NCI-H1436 (cell line): ENCODE results near the gene TBL1XR1.
"Not testable (repeated sequence)": the region's sequence is repeated elsewhere in the genome, so short reads cannot be mapped to it uniquely, and the experiment has no call there.

Experiments used
- DNase-seq: peaks from one replicate; lab custom pipeline; 2025; lab: John Stamatoyannopoulos, UW

TBL1XR1 gene

DNA sequence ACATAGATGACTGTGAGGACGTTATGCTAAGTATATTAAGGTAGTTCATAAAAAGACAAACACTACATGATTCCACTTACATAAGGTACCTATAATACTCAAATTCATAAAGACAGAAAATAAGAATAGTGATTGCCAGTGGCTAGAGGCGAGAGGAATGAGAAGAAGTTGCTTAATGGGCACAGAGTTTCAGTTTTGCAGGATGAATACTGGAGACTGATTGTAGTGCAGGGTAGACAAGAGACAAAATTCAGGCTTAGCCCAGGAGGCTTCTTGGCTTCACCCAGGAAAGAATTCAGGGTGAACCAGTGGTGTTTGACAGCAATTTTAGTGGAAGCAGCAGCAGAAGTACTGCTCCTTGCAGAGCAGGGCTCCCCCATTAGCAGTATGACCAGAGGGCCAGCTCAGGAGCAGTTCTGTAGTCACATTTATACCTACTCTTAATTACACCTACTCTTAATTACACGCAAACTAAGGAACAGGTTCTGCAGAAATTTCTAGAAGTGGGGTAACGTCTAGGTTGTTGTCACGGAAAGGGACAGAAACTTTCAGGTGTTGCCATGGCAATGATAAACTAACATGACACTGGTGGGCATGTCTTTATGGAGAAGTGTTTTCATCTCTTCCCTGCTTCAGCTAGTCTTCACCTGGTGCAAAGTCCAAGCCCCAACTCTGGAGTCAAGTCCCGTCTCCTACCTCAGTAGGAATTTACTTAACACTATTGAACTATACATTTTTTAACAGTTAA is 55.2 kb downstream of the TBL1XR1 start:
- DNase-seq = no peak

DNA sequence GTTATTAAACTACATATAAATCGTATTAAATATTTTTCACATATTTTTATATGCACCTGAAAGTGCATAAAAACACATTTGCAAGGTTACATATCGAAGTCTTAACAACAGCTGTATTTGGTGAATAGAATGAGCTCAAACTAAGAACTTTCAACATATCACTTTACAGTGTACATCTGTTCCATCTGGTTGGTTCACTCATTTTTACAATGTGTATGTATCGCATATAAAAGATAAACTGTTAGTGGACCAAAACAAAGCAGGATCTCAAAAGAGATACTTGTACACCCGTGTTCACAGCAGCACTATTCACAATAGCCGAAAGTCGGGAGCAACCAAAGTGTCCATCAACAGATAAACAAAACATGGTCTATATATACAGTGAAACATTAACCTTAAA is 55.8 kb downstream of the TBL1XR1 start:
- no peak for DNase-seq

DNA sequence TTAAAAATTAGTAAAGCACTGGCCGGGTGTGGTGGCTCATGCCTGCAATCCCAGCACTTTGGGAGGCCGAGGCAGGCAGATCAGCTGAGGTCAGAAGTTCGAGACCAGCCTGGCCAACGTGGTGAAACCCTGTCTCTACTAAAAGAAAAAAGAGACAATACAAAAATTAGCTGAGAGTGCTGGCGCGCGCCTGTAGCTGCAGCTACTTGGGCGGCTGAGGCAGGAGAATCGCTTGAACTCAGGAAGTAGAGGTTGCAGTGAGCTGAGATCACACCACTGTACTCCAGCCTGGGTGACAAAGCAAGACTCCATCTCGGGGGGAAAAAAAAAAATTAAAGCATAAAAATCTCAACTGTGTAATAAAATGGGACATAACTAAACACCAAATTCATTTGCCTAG is 58.1 kb downstream of the TBL1XR1 start:
- not testable (repeated sequence) for DNase-seq

DNA sequence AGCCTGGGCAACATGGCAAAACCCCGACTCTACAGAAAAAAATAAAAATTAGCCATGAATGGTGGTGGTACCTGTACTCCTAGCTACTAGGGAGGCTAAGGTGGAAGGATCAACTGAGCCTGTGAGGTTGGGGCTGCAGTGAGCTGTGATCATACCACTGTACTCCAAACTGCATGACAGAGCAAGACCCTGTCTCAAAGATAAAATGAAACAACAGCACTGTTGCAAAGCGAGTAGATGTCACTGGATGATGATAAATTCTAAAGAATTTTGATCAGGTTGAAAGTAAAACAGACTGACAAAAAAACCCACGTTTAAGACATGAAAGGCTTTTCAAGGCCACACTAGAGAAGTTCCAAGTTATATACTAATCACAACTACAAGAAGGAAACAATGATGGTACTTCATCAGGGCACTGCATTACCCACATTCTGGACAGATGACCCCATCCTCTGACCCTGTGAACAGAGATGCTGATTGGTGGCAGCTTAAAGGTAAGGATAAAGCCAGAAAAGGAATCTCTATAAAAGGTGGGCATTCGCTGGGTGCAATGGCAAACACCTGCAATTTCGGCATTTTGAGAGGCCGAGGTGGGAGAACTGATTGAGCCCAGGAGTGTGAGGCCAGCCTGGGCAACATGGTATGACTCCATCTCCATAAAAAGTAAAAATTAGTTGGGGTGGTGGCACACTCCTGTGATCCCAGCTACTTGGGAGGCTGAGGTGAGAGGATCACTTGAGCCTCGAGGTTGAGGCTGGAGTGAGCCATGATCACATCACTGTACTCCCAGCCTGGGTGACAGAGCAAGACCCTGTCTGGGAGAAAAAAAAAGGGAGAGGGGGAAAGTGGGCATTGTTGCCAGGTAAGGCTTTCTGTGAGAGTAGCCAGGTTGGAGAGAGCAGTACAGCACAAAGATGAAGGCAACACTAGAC is 59.2 kb downstream of the TBL1XR1 start:
- no peak for DNase-seq

DNA sequence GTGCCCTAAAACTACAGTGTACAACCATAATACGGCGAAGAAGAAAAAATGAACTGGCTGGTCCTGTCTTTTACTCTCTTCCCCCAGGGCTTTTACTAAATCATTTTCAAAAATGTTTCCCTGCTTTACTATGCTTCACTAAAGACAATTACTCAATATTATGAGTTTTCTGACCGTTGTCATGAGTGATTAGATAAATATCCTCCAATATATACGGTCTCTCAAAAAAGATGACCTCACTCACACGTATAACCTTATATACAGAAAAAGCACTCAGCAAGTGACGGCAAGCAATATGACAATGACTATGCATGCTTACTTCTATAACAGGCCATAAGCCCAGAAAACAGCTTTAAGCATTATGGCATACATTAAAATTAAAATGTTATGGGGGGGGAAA is 60.5 kb downstream of the TBL1XR1 start:
- no peak for DNase-seq

DNA sequence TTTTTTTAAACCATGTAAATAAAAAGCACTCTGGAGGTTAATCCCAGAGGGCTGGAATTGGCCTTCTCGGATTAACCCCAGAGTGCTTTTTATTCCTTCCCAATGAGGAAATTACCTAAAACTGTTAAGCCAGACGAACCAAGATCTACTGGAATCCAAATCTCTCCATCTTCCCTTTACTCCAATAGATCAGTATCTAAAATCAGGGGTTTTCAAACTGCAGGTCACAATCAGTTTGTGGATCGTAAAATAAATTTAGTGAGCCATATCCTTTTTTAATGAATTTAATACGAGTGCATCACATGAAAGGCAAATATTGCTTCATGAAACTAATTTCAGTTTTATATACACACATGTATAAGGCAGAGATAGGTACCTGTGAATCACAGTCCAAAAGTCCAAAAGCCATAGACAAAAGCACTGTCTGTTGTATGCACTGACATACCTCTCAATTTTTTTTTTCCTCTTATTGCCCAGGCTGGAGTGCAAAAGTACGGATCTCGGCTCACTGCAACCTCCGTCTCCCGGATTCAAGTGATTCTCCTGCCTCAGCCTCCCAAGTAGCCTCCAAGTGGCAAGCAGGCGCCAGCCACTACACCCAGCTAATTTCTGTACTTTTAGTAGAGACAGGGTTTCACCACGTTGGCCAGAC is 61.3 kb downstream of the TBL1XR1 start:
- no peak for DNase-seq

DNA sequence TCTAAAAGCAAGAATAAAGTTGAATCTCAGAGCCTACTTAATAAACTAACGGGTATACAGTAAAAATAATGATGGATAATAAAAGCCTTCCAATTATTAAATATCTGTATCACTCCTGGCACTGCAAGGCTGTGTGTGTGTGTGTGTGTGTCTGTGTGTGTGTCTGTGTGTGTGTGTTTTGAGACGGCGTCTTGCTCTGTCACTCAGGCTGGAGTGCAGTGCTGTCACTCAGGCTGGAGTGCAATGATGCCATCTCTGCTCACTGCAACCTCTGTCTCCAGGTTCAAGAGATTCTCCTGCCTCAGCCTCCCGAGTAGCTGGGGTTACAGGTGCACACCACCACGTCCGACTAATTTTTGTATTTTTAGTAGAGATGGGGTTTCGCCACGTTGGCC is 62.5 kb downstream of the TBL1XR1 start:
- no peak for DNase-seq

DNA sequence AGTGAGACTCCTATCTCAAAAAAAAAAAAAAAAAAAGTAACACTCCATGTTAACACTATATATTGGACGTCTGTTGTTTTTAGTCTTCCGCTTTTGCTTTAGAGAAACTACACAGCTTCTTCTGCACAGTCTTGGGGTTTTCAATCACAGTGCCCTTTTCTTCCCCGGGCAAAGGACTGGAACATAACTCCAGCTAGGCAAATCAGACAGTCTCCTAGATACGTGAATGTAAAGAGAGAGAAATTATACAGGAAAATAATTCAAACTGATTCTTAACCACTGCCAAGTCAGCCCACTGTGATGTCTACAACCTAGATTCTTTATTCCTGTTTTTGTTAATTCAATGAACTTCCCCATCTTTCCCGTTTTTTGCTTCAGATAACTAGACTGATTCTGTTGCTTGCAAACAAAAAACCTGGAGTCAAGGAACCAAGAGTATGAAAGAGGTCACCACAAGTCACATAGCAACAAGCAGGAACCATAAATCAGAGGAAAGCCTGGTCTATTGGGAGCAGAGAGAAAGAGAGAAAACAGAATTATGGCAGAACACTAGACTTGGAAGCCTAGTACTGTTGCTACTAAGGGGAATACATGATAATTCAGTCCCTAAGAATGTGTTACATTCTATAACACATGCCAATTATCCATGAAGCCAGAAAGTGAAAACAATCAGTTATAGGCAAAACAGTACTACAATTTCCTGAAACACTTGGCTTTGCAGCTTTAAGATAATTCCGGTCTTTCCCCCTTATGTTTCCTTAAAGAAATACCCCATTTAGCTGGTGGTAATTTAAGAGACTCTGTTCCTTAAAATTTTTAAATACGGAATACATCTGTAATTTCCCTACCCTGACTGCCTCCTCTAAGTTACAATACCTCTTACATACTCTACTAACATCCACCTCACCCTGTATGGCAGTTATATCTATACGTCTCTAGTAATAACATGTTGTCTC is 63.1 kb downstream of the TBL1XR1 start:
- DNase-seq = no peak

DNA sequence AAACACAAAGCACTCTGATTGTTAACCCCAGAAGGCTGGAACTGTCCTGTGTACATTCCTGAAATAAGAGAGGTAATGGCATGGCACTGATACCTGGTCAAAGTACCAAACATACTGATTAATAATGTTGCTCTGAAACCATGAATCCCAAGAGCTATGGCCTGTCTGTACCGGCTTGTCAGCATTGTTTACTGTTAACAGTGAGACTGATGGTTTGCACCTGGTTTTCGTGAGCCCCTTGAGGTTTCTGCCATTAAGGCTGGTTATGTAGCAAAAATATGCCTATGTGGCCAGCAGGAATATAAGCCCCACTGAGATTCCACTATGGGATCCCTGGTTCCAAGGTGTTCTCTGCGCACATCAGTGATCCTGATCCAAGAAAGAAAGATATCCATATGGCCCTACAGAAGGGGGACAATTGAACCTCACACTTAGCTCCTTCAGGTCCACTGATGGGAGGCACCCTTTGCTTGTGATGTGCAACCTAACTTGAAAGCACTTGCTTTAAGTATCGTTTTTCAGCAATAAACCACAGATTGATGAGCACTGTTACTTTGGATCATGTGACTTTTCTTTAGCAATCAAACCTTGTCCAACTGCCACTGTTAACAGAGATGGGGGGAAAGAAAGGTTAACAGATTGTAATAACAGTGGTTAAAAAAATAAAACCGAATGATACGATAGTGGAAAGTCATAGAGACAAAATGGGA is 65.2 kb downstream of the TBL1XR1 start:
- DNase-seq = peak; percentile 89

DNA sequence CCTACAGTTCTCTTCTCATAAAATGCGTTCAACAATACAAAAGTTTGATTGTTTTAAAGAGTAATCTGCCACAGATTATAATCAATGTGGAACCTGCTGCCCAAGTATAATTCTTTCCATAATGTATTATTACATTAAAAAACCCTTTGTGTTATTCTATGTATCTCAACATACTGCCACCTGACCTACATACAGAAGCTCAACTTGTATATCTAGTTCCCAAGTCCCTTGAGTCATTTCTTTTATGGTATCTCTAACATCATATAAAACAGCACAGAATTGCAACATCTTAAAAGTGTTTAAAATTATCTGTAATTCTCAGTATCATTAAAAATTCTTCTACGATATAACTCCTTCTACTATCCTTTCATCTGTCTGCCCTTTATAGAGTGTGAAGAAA is 70.3 kb downstream of the TBL1XR1 start:
- no peak for DNase-seq

DNA sequence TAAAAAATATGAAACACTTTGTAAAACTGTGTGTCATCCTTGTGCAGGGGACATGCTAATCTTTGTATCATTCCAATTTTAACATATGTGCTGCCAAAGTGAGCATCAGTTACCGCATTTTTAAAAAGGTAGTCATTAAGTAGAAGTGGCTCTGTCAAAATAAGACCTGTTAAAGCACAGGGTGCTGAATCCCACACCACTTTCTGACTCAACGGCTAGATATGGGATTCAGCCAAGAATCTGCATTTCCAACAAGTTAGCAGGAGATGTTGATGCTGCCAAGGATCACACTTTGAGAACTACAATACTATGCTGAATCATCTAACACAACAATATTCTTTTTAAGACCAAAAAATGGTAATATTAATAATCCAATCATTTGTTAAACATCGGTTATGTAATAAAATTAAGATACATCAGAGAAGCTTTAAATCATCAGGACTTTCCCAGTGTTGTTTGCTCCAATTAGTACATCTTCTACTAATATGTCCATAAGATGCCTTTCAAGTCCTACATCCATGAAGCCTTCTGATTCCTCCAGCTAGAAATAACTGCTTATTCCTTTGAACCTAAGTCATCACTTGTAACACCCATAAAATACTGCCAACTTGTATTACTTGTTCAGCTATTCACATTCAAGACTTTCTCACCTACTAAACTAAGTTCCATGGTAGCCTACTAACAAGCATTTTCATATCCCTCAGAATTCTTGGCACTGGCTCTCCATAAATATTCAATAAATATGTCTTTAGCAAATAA is 71.1 kb downstream of the TBL1XR1 start:
- DNase-seq = no peak

DNA sequence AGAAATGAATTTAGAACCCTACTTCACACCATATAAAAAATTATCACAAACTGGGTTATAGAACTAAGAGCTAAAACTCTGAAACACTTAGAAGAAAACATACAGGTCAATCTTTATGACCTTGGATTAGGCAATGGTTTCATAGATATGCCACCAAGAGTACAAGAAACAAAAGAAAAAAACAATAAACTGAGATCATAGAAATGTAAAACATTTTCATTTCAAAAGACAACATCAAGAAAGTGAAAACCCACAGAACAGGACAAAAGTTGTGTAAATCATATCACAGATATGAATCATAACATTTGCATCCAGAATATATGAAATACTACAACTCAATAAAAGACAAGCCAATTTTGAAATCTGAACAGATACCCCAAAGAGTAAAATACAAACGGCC is 72.4 kb downstream of the TBL1XR1 start:
- DNase-seq = no peak

DNA sequence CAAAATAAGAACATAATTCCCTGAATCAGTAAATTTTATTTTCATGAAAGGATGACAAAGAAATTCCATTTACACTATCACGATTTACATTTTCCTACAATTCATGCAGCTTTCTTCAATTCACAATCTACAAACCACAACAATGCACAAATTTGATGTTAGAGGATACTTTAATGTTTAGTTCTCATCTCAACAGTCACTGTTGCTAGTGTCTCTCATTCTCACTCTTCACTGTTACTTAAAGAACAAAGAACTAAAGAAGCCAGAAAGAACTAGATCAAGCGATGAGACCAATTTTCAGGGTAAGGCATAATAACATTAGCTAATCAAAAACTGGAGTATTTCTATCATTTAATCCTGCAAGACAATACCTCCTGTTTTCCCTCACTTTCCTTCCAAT is 73.5 kb downstream of the TBL1XR1 start:
- DNase-seq = no peak

DNA sequence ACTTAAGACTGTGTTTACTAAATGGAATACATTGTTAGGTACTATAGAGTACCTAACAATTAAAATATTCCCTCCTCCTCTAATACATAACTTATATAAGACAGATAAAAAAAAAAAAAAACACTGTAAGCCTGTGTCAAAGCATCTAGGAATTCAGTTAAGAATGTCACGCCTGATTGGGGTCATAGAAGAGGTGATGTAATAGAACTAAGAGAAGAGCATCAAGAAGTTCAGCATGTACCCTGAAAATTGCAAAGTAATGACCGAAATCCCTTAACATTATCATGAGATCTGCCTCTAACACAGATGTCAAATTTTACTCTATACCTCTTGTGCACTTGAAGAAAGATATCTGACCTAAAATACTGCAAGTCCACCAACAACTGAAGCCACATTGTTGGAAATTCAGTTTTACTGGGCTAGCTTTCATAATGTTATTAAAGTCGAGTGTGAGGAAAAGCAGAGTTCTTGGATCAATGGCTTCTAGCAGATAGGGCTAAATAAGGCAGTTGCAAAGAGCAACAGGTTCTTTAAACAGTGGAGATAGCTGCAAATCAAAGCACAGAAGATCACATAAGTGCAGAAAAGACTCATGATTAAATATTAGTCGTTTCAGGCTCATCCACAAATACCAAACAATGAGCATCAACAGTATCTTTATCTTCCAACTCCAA is 75.0 kb downstream of the TBL1XR1 start:
- DNase-seq = no peak

DNA sequence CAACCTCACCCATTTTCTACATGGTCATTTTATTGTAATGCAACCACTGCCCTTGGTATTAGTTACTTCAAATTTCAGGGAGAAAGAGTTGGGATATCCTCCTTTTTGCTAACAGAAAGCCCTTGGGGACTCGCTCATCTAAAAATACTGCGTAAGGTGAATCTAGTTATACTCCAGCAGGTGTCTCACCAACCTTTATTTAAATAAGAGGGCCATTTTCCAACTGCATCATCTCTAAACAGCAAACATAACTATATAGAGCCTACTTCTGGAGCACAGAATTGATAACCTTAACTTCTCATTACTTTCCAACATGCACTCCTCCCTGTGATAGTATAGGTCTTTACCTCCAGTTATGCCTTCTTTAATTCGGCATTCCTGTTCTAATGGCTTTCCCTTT is 77.5 kb downstream of the TBL1XR1 start:
- no peak for DNase-seq

DNA sequence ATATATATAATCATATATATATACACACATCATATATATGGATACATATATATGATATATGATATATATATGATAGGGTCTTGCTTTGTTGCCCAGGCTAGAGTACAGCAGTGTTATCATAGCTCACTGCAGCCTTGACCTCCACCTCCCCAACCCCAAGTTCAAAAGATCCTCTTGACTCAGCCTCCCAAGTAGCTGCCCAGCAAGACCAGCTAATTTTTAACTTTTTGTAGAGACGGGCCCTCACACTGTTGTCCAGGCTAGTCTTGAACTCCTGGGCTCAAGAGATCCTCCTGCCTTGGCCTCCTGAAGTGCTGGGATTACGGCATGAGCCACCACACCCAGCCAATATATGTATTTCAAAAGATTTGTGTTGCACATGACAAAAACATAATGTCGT is 83.0 kb downstream of the TBL1XR1 start:
- no peak for DNase-seq

DNA sequence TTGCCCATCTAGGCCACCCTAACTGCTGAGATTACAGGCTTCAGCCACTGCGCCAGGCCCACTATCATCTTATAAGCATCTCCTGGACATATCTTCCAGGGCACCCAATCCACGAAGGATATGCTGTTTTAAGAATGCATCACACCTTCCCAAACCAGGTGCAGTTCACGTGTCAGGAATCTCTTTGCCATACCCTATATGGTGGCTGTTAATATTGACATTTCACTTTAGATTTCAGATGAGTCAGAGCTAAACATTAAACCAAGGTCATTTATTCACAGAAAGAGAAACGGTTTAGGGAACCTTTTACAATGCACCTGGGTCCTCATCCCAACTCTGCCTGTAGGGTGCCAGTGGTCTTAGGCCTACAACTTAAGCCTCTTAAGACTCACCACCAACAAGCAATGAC is 85.7 kb downstream of the TBL1XR1 start:
- no peak for DNase-seq

DNA sequence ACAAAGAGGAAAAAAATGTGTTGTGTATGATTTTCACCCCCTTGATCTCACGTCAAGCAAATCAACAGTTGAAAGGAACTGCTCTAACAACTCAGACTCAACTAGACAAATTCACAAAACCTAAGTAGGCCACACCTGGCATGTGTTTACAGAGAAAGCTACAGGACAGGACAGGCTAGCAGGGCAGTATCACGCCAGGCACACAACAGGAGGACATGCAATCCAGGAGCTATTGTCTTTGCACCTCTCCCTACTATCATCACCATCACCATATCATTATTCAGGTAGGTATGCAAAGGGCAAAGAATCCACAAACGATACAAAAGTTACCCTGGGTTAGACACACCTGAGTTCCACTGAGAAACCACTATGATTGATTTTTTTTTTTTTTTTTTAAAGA is 86.4 kb downstream of the TBL1XR1 start:
- no peak for DNase-seq

DNA sequence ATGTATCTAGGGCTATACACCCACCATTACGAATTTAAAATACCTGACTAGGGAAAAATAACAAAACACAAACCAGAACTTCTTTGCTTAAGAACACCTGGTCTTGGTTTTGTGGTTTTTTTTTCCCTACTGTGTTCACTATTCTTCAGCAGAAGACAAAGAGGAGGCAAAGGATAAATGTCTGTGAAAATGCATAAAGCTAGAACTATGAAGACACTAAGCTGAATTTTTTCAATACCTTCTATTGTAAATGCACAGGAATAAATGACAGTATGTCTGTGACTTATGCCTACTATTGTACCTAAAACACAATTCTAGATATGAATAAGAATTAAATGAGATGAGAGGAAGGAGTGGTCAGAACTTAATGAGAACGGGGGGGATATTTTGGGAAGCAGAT is 86.9 kb downstream of the TBL1XR1 start:
- no peak for DNase-seq
